ENCODE results near the gene STK32B.

GRCh38 chr4:5198656-5199541, 147.6 kb downstream of the STK32B start:
- no peak for TF ChIP-seq YY1 (IDR thresholded peaks at IDR 0.05)
- TF ChIP-seq, protein P1, sequence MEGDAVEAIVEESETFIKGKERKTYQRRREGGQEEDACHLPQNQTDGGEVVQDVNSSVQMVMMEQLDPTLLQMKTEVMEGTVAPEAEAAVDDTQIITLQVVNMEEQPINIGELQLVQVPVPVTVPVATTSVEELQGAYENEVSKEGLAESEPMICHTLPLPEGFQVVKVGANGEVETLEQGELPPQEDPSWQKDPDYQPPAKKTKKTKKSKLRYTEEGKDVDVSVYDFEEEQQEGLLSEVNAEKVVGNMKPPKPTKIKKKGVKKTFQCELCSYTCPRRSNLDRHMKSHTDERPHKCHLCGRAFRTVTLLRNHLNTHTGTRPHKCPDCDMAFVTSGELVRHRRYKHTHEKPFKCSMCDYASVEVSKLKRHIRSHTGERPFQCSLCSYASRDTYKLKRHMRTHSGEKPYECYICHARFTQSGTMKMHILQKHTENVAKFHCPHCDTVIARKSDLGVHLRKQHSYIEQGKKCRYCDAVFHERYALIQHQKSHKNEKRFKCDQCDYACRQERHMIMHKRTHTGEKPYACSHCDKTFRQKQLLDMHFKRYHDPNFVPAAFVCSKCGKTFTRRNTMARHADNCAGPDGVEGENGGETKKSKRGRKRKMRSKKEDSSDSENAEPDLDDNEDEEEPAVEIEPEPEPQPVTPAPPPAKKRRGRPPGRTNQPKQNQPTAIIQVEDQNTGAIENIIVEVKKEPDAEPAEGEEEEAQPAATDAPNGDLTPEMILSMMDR (IDR thresholded peaks at IDR 0.05; ENCODE audit: low read depth, low read length, missing input control), result no peak
- TF ChIP-seq RXRA (IDR thresholded peaks at IDR 0.05), result no peak
- TF ChIP-seq TAF1 (conservative IDR thresholded peaks at IDR 0.05), result no peak
- TF ChIP-seq REST (IDR thresholded peaks at IDR 0.05), result no peak
- TF ChIP-seq, protein P2, sequence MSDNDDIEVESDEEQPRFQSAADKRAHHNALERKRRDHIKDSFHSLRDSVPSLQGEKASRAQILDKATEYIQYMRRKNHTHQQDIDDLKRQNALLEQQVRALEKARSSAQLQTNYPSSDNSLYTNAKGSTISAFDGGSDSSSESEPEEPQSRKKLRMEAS (IDR thresholded peaks at IDR 0.05), result no peak
- TF ChIP-seq EGR1 (IDR thresholded peaks at IDR 0.05; ENCODE audit: low read depth in 2 of 2), result no peak
- no peak for TF ChIP-seq RAD21 (IDR thresholded peaks at IDR 0.05)
- TF ChIP-seq HNF4G (IDR thresholded peaks at IDR 0.05), result no peak
- TF ChIP-seq NR2F2 (IDR thresholded peaks at IDR 0.05), result no peak
- TF ChIP-seq ATF3 (IDR thresholded peaks at IDR 0.05), result no peak
- no peak for TF ChIP-seq JUND (IDR thresholded peaks at IDR 0.05)

Measured in liver (tissue), 3 donors.